Measurements from ENCODE around the gene CERS5.

Gene CERS5

GRCh38 chr12:50120953-50121352, 46.2 kb downstream of the CERS5 start:
- DNase-seq (ENCODE audit: extremely low read depth, low read depth): no peak
- no peak for TF ChIP-seq CTCF (IDR thresholded peaks at IDR 0.05; ENCODE audit: low read depth, low read length, missing control alignments)

GRCh38 chr12:50120521-50120920, 46.6 kb downstream of the CERS5 start:
- no peak overlapping the region for H3K4me3 ChIP-seq (replicated peaks; ENCODE audit: low read depth, low read length)
- DNase-seq (ENCODE audit: extremely low read depth, low read depth): no peak
- TF ChIP-seq CTCF (IDR thresholded peaks at IDR 0.05; ENCODE audit: low read depth, low read length, missing control alignments): no peak

More at GRCh38 chr12:50120953-50121352, 46.2 kb downstream of the CERS5 start:
- H3K4me3 ChIP-seq (replicated peaks; ENCODE audit: low read depth, low read length): no peak overlapping the region

GRCh38 chr12:50119387-50119786, 47.8 kb downstream of the CERS5 start:
- no peak for DNase-seq (ENCODE audit: extremely low read depth, low read depth)
- no peak overlapping the region for H3K4me3 ChIP-seq (replicated peaks; ENCODE audit: low read depth, low read length)
- TF ChIP-seq CTCF (IDR thresholded peaks at IDR 0.05; ENCODE audit: low read depth, low read length, missing control alignments): no peak

- no peak overlapping the region for H3K4me3 ChIP-seq (replicated peaks; ENCODE audit: low read depth, low read length)
- TF ChIP-seq CTCF (IDR thresholded peaks at IDR 0.05; ENCODE audit: low read depth, low read length, missing control alignments): no peak
- no peak for DNase-seq (ENCODE audit: extremely low read depth, low read depth)
These were observed 50.0 kb downstream of the CERS5 start for GRCh38 chr12:50117057-50117622.

GRCh38 chr12:50112456-50113218, 54.5 kb downstream of the CERS5 start:
- DNase-seq (ENCODE audit: extremely low read depth, low read depth): peak; percentile 15
- H3K4me3 ChIP-seq (replicated peaks; ENCODE audit: low read depth, low read length): peak overlapping the region; percentile 94

GRCh38 chr12:50111693-50112455, 55.3 kb downstream of the CERS5 start, which contains the start of gene COX14:
COX14 (plus strand) TSS chr12:50112236; CDS start chr12:50120044, 7,808 bp downstream.
- peak within 1 kb of the TSS; percentile 94 for H3K4me3 ChIP-seq (replicated peaks; ENCODE audit: low read depth, low read length)
- peak; percentile 97 for TF ChIP-seq CTCF (IDR thresholded peaks at IDR 0.05; ENCODE audit: low read depth, low read length, missing control alignments)
- peak; percentile 98 for DNase-seq (ENCODE audit: extremely low read depth, low read depth)

More at GRCh38 chr12:50112456-50113218, 54.5 kb downstream of the CERS5 start:
- TF ChIP-seq CTCF (IDR thresholded peaks at IDR 0.05; ENCODE audit: low read depth, low read length, missing control alignments): no peak
